ENCODE measurements around the gene YLPM1.

DNA sequence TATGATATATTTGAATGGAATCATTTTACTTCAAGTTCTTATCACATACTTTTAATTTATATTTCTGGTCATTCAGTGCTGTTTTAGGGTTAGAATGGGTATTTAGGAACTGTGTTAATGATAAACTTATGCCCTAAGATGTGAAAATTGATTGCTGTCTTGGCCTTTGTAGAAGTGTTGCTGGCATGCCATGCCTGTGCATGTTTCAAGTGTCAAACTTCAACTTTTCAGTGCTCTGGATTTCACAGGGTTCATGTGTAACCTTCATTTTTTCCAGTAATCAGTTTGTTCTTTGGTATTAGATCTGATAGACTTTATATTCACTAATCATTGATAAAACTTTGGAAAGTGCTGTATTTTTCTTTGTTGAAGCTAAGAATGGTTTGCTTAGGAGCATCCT is 36.6 kb downstream of the YLPM1 start:
- TF ChIP-seq, protein P1, sequence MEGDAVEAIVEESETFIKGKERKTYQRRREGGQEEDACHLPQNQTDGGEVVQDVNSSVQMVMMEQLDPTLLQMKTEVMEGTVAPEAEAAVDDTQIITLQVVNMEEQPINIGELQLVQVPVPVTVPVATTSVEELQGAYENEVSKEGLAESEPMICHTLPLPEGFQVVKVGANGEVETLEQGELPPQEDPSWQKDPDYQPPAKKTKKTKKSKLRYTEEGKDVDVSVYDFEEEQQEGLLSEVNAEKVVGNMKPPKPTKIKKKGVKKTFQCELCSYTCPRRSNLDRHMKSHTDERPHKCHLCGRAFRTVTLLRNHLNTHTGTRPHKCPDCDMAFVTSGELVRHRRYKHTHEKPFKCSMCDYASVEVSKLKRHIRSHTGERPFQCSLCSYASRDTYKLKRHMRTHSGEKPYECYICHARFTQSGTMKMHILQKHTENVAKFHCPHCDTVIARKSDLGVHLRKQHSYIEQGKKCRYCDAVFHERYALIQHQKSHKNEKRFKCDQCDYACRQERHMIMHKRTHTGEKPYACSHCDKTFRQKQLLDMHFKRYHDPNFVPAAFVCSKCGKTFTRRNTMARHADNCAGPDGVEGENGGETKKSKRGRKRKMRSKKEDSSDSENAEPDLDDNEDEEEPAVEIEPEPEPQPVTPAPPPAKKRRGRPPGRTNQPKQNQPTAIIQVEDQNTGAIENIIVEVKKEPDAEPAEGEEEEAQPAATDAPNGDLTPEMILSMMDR (IDR thresholded peaks at IDR 0.05): no peak
- no peak for TF ChIP-seq POLR2A (IDR thresholded peaks at IDR 0.05)
